ENCODE measurements around the gene RXFP1. TPM values are rescaled to one million over a fixed set of nuclear protein-coding genes. Genes with fewer than 3 reads are reported as not detected.

Gene RXFP1
- total and polyA plus RNA-seq, 5 experiments from 2014 or later: not detected

DNA sequence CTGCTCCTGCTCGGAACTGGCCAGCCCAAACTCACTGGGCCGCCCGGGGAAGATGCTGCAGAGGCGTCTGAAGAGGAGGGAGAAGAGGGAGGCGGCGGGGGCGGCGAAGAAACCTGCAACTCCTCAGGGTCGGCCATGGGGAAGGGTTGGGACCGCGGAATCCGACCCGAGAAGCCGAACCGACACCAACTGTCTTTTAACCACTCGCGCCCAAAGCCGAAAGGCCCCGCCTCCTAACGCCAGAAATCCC, 149.9 kb downstream of the RXFP1 start, which contains the start of gene C4orf46:
C4orf46 (minus strand) TSS at position 223 of the 250 bp plus-strand sequence; CDS start at position 137, 86 bp downstream.
- POLR2A ChIA-PET: no interaction called here
- ATAC-seq: no peak
- no peak for DNase-seq
- Mint-ChIP-seq H3K4me3 (peak within 1 kb of the TSS; percentile 90 to 99 (median 96)), H3K27me3 (no peaks in the 10 kb centered on the region), H3K4me1 (peaks cover 8 to 30% (median 26%) of the 10 kb centered on the region in 4 donors), H3K9me3 (no peaks in the 10 kb centered on the region), H3K36me3 (peaks cover 0 to 3% (median 0%) of the 10 kb centered on the region in 3 donors), H3K27ac (peak within 1 kb of the TSS; percentile 95 to 99 (median 98))

- peak within 1 kb of the TSS; percentile 95 to 99 (median 98) for H3K27ac Mint-ChIP-seq
- peak within 1 kb of the TSS; percentile 90 to 99 (median 96) for H3K4me3 Mint-ChIP-seq
- peaks cover 0 to 3% (median 0%) of the 10 kb centered on the region in 3 donors for H3K36me3 Mint-ChIP-seq
- H3K27me3 Mint-ChIP-seq: no peaks in the 10 kb centered on the region
- POLR2A ChIA-PET: no interaction called here
- peak; percentile 84 to 88 for ATAC-seq
- DNase-seq: peak; percentile 91 to 99 (median 99)
- H3K4me1 Mint-ChIP-seq: peaks cover 11 to 36% (median 30%) of the 10 kb centered on the region in 4 donors
- H3K9me3 Mint-ChIP-seq: no peaks in the 10 kb centered on the region
Measured at GRCh38 chr4:158671915-158672806, 150.5 kb downstream of the RXFP1 start, which contains the start of gene ETFDH. ETFDH (plus strand) TSS chr4:158672296; CDS start chr4:158672457, 161 bp downstream.

- no peak for ATAC-seq
- Mint-ChIP-seq H3K4me3 (peak overlapping the region in 4 of 10 donors; percentile 6 to 92 (median 23)), H3K9me3 (no peaks in the 10 kb centered on the region), H3K36me3 (peaks cover 0 to 3% (median 0%) of the 10 kb centered on the region in 3 donors), H3K27ac (peak overlapping the region in 1 of 10 donors; percentile 9), H3K27me3 (no peaks in the 10 kb centered on the region), H3K4me1 (peaks cover 11 to 39% (median 30%) of the 10 kb centered on the region in 4 donors)
- POLR2A ChIA-PET: interaction anchor here (0.8 kb wide), 1 partner anchor 7 kb away, joined by 3 read pairs; no protein-coding TSS in a partner anchor
- DNase-seq: no peak
Measured at GRCh38 chr4:158673633-158674032, 152.0 kb downstream of the RXFP1 start.

DNA sequence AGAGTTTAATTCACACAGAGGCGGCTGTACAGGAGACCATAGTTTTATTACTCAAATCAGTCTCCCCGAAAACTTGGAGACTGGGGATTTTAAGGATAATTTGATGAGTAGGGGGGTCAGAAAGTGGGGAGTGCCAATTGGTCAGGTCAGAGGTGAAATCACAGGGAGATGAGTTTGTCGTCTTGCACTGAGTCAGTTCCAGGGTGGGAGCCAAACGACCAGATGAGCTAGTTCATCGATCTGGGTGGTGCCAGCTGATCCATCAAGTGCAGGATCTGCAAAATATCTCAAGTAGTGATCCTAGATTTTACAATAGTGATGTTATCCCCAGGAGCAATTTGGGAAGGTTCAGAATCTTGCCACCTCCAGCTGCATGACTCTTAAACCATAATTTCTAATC, 154.4 kb downstream of the RXFP1 start:
- DNase-seq: no peak
- peak overlapping the region in 1 of 10 donors; percentile 56 for H3K27ac Mint-ChIP-seq
- peaks cover 0 to 12% (median 5%) of the 10 kb centered on the region in 3 donors for H3K36me3 Mint-ChIP-seq
- ATAC-seq: no peak
- POLR2A ChIA-PET: no interaction called here
- H3K27me3 Mint-ChIP-seq: no peaks in the 10 kb centered on the region
- no peaks in the 10 kb centered on the region for H3K9me3 Mint-ChIP-seq
- H3K4me3 Mint-ChIP-seq: no peak overlapping the region
- peaks cover 7 to 31% (median 22%) of the 10 kb centered on the region in 4 donors for H3K4me1 Mint-ChIP-seq

DNA sequence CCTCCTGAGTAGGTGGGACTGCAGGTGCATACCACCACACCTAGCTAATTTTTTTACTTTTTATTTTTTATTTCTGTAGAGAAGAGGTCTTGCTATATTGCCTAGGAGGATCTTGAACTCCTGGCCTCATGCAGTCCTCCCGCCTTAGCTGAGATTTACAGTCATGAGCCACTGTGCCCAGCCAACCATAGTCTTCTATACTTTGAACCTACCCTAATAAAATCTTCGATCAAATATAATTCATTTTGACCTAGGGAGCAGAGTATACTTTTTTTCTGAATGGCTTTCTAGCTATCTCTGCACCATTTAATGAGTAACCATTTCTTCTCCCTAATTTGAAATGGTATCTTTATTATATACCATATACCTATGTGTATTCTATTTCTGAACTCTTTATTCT, 157.1 kb downstream of the RXFP1 start:
- Mint-ChIP-seq H3K27me3 (no peaks in the 10 kb centered on the region), H3K4me3 (no peak overlapping the region), H3K4me1 (peaks cover 5 to 17% (median 11%) of the 10 kb centered on the region in 4 donors), H3K36me3 (peaks cover 0 to 18% (median 10%) of the 10 kb centered on the region in 3 donors), H3K9me3 (no peaks in the 10 kb centered on the region), H3K27ac (no peak overlapping the region)
- no peak for DNase-seq
- no peak for ATAC-seq
- POLR2A ChIA-PET: interaction anchor here (0.7 kb wide), 1 partner anchor 63 kb away, joined by 4 read pairs; no protein-coding TSS in a partner anchor

DNA sequence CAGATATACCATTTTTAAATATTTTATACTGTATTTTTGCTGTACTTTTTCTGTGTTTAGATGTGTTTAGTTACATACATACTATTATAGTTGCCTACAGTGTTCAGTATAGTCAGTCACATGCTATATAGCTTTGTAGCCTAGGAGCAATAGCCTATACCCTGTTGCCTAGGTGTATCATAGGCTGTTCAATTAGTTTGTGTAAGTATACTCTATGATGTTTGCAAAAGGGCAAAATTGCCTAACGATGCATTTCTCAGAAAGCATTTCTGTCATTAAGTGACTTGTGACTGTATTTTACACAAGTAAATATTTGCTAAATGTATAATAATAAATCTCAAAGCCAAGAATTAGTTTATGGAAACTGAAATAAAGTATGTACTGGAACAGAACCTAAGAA, 159.9 kb downstream of the RXFP1 start:
- H3K27me3 Mint-ChIP-seq: no peaks in the 10 kb centered on the region
- ATAC-seq (no peak), DNase-seq (no peak)
- POLR2A ChIA-PET: no interaction called here
- no peak overlapping the region for H3K4me3 Mint-ChIP-seq
- H3K9me3 Mint-ChIP-seq: no peaks in the 10 kb centered on the region
- H3K27ac Mint-ChIP-seq: no peak overlapping the region
- H3K4me1 Mint-ChIP-seq: peaks cover 3 to 9% (median 4%) of the 10 kb centered on the region in 4 donors
- peaks cover 0 to 24% (median 18%) of the 10 kb centered on the region in 3 donors for H3K36me3 Mint-ChIP-seq

- ATAC-seq: no peak
- Mint-ChIP-seq H3K9me3 (no peaks in the 10 kb centered on the region), H3K4me3 (no peak overlapping the region), H3K36me3 (peaks cover 0 to 28% (median 18%) of the 10 kb centered on the region in 3 donors), H3K27me3 (no peaks in the 10 kb centered on the region), H3K27ac (no peak overlapping the region), H3K4me1 (peaks cover 0 to 4% (median under 1%) of the 10 kb centered on the region in 4 donors)
- DNase-seq: no peak
- POLR2A ChIA-PET: no interaction called here
Measured at GRCh38 chr4:158682066-158682465, 160.4 kb downstream of the RXFP1 start.

DNA sequence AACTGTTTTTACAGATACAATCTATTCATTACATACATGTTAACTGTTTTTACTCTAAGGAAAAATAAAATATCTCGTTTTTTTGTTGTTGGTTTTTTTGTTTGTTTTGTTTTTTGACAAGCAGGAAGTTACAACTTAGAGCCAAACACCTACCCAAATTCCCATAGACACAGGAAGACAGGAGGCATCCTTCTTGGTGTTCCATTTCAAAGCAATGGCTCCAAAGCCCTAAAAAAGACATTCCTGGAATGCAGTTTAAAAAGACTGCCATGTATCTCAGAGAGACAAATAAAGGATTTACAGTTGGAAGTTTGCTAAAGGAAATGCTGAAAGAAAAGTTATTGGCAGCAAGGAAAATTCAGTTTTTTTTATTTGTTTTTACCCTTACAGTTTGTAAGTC, 167.1 kb downstream of the RXFP1 start:
- H3K4me3 Mint-ChIP-seq: no peak overlapping the region
- no peak for ATAC-seq
- no peak overlapping the region for H3K27ac Mint-ChIP-seq
- H3K4me1 Mint-ChIP-seq: no peaks in the 10 kb centered on the region
- no peaks in the 10 kb centered on the region for H3K27me3 Mint-ChIP-seq
- H3K36me3 Mint-ChIP-seq: peaks cover 0 to 44% (median 14%) of the 10 kb centered on the region in 3 donors
- no peaks in the 10 kb centered on the region for H3K9me3 Mint-ChIP-seq
- DNase-seq: no peak
- POLR2A ChIA-PET: no interaction called here

Other genes with a start within 250 kb of the RXFP1 start
- 1 to 10 TPM; 3.3 to 4.3 TPM for gene C4orf46, start 150.0 kb downstream of the RXFP1 start, total RNA-seq
- 1 to 10 TPM; 2.9 to 4.0 (median 3.0) TPM for gene C4orf46, start 150.0 kb downstream of the RXFP1 start, polyA plus RNA-seq
- gene ETFDH, start 150.4 kb downstream of the RXFP1 start, total RNA-seq: 10 to 100 TPM; 23.0 to 26.8 TPM
- gene ETFDH, start 150.4 kb downstream of the RXFP1 start, polyA plus RNA-seq: 1 to 10 TPM; 5.7 to 8.5 (median 6.4) TPM
- 10 to 100 TPM; 24.9 to 29.0 TPM for gene PPID, start 201.5 kb downstream of the RXFP1 start, total RNA-seq
- 10 to 100 TPM; 46.5 to 54.2 (median 49.0) TPM for gene PPID, start 201.5 kb downstream of the RXFP1 start, polyA plus RNA-seq
- 10 to 100 TPM in 1 of 2 experiments, 1 to 10 TPM in 1; 9.3 to 10.1 TPM for gene FNIP2, start 247.1 kb downstream of the RXFP1 start, total RNA-seq
- gene FNIP2, start 247.1 kb downstream of the RXFP1 start, polyA plus RNA-seq: 1 to 10 TPM; 2.5 to 6.7 (median 4.6) TPM